ENCODE results near the gene C6orf52. TPM values are rescaled to one million over a fixed set of nuclear protein-coding genes. Genes with fewer than 3 reads are reported as not detected.

The C6orf52 gene
- total and polyA plus RNA-seq, 4 donors: 0.33 to 0.71 (median 0.50) TPM; not detected in 1

- TF ChIP-seq HNF4A (conservative IDR thresholded peaks at IDR 0.05): no peak
- DNase-seq (ENCODE audit: low spot score): no peak
- no peaks in the 10 kb centered on the region for H3K9me3 ChIP-seq (ENCODE audit: control insufficient read depth in 4 of 4, low read length in 3 of 4)
- no peaks in the 10 kb centered on the region for H3K36me3 ChIP-seq (ENCODE audit: control insufficient read depth in 4 of 4, insufficient read depth in 3 of 4, low read depth in 1 of 4, low read length in 3 of 4)
- H3K27ac ChIP-seq (ENCODE audit: low read depth in 1 of 2, low read length in 2 of 2): no peak overlapping the region
- 78% methylated on average over 3 of the region's 3 CpGs for WGBS
- no peak overlapping the region for H3K9ac ChIP-seq (ENCODE audit: low read depth in 1 of 2, low read length in 2 of 2)
- H3K4me1 ChIP-seq (ENCODE audit: control insufficient read depth in 4 of 4, insufficient read depth in 4 of 4, low read length in 3 of 4): peaks cover 0 to 2% (median 0%) of the 10 kb centered on the region in 4 donors
- no peak overlapping the region for H3K4me3 ChIP-seq (ENCODE audit: low read depth in 1 of 3, low read length in 3 of 3)
- H3K27me3 ChIP-seq (ENCODE audit: control insufficient read depth in 4 of 4, insufficient read depth in 4 of 4, low read length in 3 of 4): no peaks in the 10 kb centered on the region
These were observed 9.1 kb downstream of the C6orf52 start for GRCh38 chr6:10685092-10685915.

- H3K9me3 ChIP-seq (ENCODE audit: control insufficient read depth in 4 of 4, low read length in 3 of 4): no peaks in the 10 kb centered on the region
- no peaks in the 10 kb centered on the region for H3K36me3 ChIP-seq (ENCODE audit: control insufficient read depth in 4 of 4, insufficient read depth in 3 of 4, low read depth in 1 of 4, low read length in 3 of 4)
- TF ChIP-seq RAD21 (IDR thresholded peaks at IDR 0.05) (no peak), TAF1 (conservative IDR thresholded peaks at IDR 0.05) (no peak), EGR1 (IDR thresholded peaks at IDR 0.05; ENCODE audit: low read depth in 2 of 2) (no peak), HNF4G (IDR thresholded peaks at IDR 0.05) (no peak), JUND (IDR thresholded peaks at IDR 0.05) (no peak), ZBTB33 (IDR thresholded peaks at IDR 0.05) (no peak), MAX (IDR thresholded peaks at IDR 0.05) (no peak), CTCF (IDR thresholded peaks at IDR 0.05; ENCODE audit: low read depth, low read length, missing input control) (no peak), ATF3 (IDR thresholded peaks at IDR 0.05) (no peak), SP1 (IDR thresholded peaks at IDR 0.05) (no peak), HNF4A (conservative IDR thresholded peaks at IDR 0.05) (no peak), FOXA2 (IDR thresholded peaks at IDR 0.05) (no peak), RXRA (IDR thresholded peaks at IDR 0.05) (no peak)
- H3K4me3 ChIP-seq (ENCODE audit: low read depth in 1 of 3, low read length in 3 of 3): no peak overlapping the region
- no peaks in the 10 kb centered on the region for H3K27me3 ChIP-seq (ENCODE audit: control insufficient read depth in 4 of 4, insufficient read depth in 4 of 4, low read length in 3 of 4)
- no peak for DNase-seq (ENCODE audit: low spot score)
- no peak overlapping the region for H3K9ac ChIP-seq (ENCODE audit: low read depth in 1 of 2, low read length in 2 of 2)
- no peak overlapping the region for H3K27ac ChIP-seq (ENCODE audit: low read depth in 1 of 2, low read length in 2 of 2)
- H3K4me1 ChIP-seq (ENCODE audit: control insufficient read depth in 4 of 4, insufficient read depth in 4 of 4, low read length in 3 of 4): no peaks in the 10 kb centered on the region
- 71% methylated on average over 5 of the region's 5 CpGs for WGBS
These were observed 9.8 kb downstream of the C6orf52 start for GRCh38 chr6:10684618-10685017.
